BJ (cell line): ENCODE measurements around the gene ADORA3. TPM values are rescaled to one million over a fixed set of nuclear protein-coding genes. Genes with fewer than 3 reads are reported as not detected.
"Not testable (repeated sequence)": the region's sequence is repeated elsewhere in the genome, so short reads cannot be mapped to it uniquely, and the experiment has no call there.

Experiments
- CTCF ChIA-PET: fragments of 350-600 bp; formaldehyde crosslinking; extraction: SDS; loops from one replicate; lab custom pipeline; 2021; ENCODE audit warnings: antibody characterized with exemption, inconsistent platforms; lab: Yijun Ruan, JAX
- POLR2A ChIA-PET: fragments of 300-600 bp; sonication (Branson Sonifier 250); formaldehyde crosslinking; extraction: SDS; loops from one replicate; lab custom pipeline; 2021; ENCODE audit warnings: antibody characterized with exemption; lab: Charles Lee
- DNase-seq: peaks from one replicate; pipeline ENCODE4 v3.0.0-alpha.2; 2011; ENCODE audit warnings: low read depth
- H3K27me3 ChIP-seq: 2 replicates; pipeline ENCODE4 v1.6.0; 2011; ENCODE audit warnings: low read length; ENCODE audit not compliant: control insufficient read depth, insufficient read depth
- H3K36me3 ChIP-seq: 2 replicates; pipeline ENCODE4 v1.5.1; 2011; ENCODE audit warnings: low read length; ENCODE audit not compliant: control insufficient read depth, insufficient read depth
- H3K4me3 ChIP-seq: 2 replicates; pipeline ENCODE4 v1.5.1; 2011; ENCODE audit warnings: low read depth, mild to moderate bottlenecking, control low read depth, low read length
- CTCF ChIP-seq: IDR thresholded peaks from 2 replicates; pipeline ENCODE4 v1.5.1; 2011; ENCODE audit warnings: low read depth, mild to moderate bottlenecking, control low read depth, inconsistent platforms, low read length, moderate library complexity; ENCODE audit not compliant: insufficient read depth
- polyA minus RNA-seq: library from RNA; depleted of rRNA, polyadenylated mRNA; stranded (reverse); fragments of >200 nt; gene quantifications from 2 replicates; pipeline ENCODE4 v1.2.3, GENCODE V29; 2011; rRNA and poly(A)+ RNA removed
- polyA plus RNA-seq: library from polyadenylated mRNA; depleted of rRNA; stranded (reverse); fragments of >200 nt; gene quantifications from 2 replicates; pipeline ENCODE4 v1.2.3, GENCODE V29; 2011; rRNA removed

Gene ADORA3
- polyA plus RNA-seq (not detected in 2 replicates), polyA minus RNA-seq (not detected in 2 replicates)

- ChIA-PET POLR2A (no interaction called here), CTCF (interaction anchor here (0.6 kb wide), 1 partner anchor 9 kb away, joined by 3 read pairs; no protein-coding TSS in a partner anchor)
- no peak for TF ChIP-seq CTCF
- H3K4me3 ChIP-seq: no peak within 1 kb of the TSS
- H3K36me3 ChIP-seq: no peaks in the 10 kb centered on the region
- DNase-seq: no peak
- no peaks in the 10 kb centered on the region; the same call in none of the 2 replicates for H3K27me3 ChIP-seq
Measured at GRCh38 chr1:111503585-111504060, at the start of gene ADORA3, which contains the start of gene TMIGD3. Gene ADORA3 (minus strand): TSS chr1:111503633. CDS start chr1:111503354, 279 bp downstream. Gene TMIGD3 (minus strand): TSS chr1:111503633. CDS start chr1:111503354, 279 bp downstream.

- no peaks in the 10 kb centered on the region for H3K27me3 ChIP-seq
- H3K36me3 ChIP-seq: no peaks in the 10 kb centered on the region
- peak; percentile 84 for DNase-seq
- ChIA-PET CTCF (interaction anchor here (0.6 to 2.7 kb wide), 5 partner anchors 10 to 98 kb away, joined by 3 to 7 read pairs (median 5); no protein-coding TSS in a partner anchor), POLR2A (interaction anchor here (0.6 kb wide), 1 partner anchor 9 kb away, joined by 11 read pairs; no protein-coding TSS in a partner anchor)
- TF ChIP-seq CTCF: no peak
- no peak overlapping the region for H3K4me3 ChIP-seq
Measured at GRCh38 chr1:111553196-111553595, 49.8 kb upstream of the ADORA3 start.

GRCh38 chr1:111552587-111552986 is 49.2 kb upstream of the ADORA3 start:
- Histone ChIP-seq H3K4me3 (no peak overlapping the region), H3K36me3 (no peaks in the 10 kb centered on the region), H3K27me3 (no peaks in the 10 kb centered on the region)
- ChIA-PET POLR2A (no interaction called here), CTCF (interaction anchor here (1.3 to 2.7 kb wide), 4 partner anchors 11 to 44 kb away, joined by 3 to 7 read pairs (median 6); no protein-coding TSS in a partner anchor)
- no peak for TF ChIP-seq CTCF
- no peak for DNase-seq

- Histone ChIP-seq H3K4me3 (no peak overlapping the region), H3K27me3 (no peaks in the 10 kb centered on the region), H3K36me3 (no peaks in the 10 kb centered on the region)
- CTCF ChIA-PET: interaction anchor here (0.8 to 2.7 kb wide), 4 partner anchors 12 to 95 kb away, joined by 3 to 7 read pairs (median 4); no protein-coding TSS in a partner anchor
- POLR2A ChIA-PET: interaction anchor here (0.5 kb wide), 1 partner anchor 10 kb away, joined by 3 read pairs; no protein-coding TSS in a partner anchor
- DNase-seq: no peak
- TF ChIP-seq CTCF: no peak
Measured at GRCh38 chr1:111551623-111552411, 48.4 kb upstream of the ADORA3 start.

- DNase-seq, POLR2A ChIA-PET, H3K27me3 ChIP-seq, H3K4me3 ChIP-seq, CTCF ChIA-PET, H3K36me3 ChIP-seq: not testable (repeated sequence)
Measured at GRCh38 chr1:111547786-111548185, 44.4 kb upstream of the ADORA3 start.
